H1 (cell line): ENCODE results near the gene PROSER1. TPM values are rescaled to one million over a fixed set of nuclear protein-coding genes. Genes with fewer than 3 reads are reported as not detected.

Source experiments
- CTCF ChIA-PET: fragments of 300-600 bp; sonication (Branson Sonifier 250); formaldehyde crosslinking; loops from one replicate; lab custom pipeline; 2021; ENCODE audit not compliant: partially characterized antibody; lab: Charles Lee
- POLR2A ChIA-PET: fragments of 300-600 bp; sonication (Branson Sonifier 250); formaldehyde crosslinking; loops from one replicate; lab custom pipeline; 2021; ENCODE audit warnings: inconsistent platforms; ENCODE audit not compliant: partially characterized antibody; lab: Charles Lee
- DNase-seq, 2 experiments: peaks; one replicate each; pipeline versions ENCODE4 v3.0.0 to v3.0.0-alpha.2; 2010 to 2022; ENCODE audit warnings: low spot score in 2 of 2, low read depth in 1 of 2, mixed read lengths in 1 of 2
- FAIRE-seq: peaks from 2 replicates; lab custom pipeline; 2011; peaks lifted over from hg19 to GRCh38; lab: Jason Lieb, UNC
- H2AFZ ChIP-seq: 2 replicates; pipeline ENCODE4 v1.8.1; 2012; ENCODE audit warnings: low read length, inconsistent platforms
- H2AK5ac ChIP-seq: 2 replicates; pipeline ENCODE4 v1.6.1; 2013; ENCODE audit warnings: low read depth, low read length
- H2BK120ac ChIP-seq: replicated peaks from 2 replicates; pipeline ENCODE3; 2013; ENCODE audit warnings: low read depth, low read length, inconsistent platforms
- H2BK12ac ChIP-seq: 2 replicates; pipeline ENCODE4 v1.6.1; 2013; ENCODE audit warnings: low read depth, low read length
- H2BK15ac ChIP-seq: 2 replicates; pipeline ENCODE4 v1.6.1; 2013; ENCODE audit warnings: low read length
- H2BK20ac ChIP-seq: 2 replicates; pipeline ENCODE4 v1.6.1; 2013; ENCODE audit warnings: low read length
- H2BK5ac ChIP-seq: 2 replicates; pipeline ENCODE4 v1.6.1; 2013; ENCODE audit warnings: low read depth, low read length
- H3K14ac ChIP-seq: 2 replicates; pipeline ENCODE4 v1.6.1; 2013; ENCODE audit warnings: inconsistent platforms; ENCODE audit not compliant: insufficient read length
- H3K18ac ChIP-seq: 2 replicates; pipeline ENCODE4 v1.6.1; 2013; ENCODE audit warnings: low read length; ENCODE audit errors: extremely low read depth
- H3K23ac ChIP-seq: 2 replicates; pipeline ENCODE4 v1.6.1; 2013; ENCODE audit warnings: inconsistent platforms; ENCODE audit not compliant: insufficient read length
- H3K23me2 ChIP-seq: 2 replicates; pipeline ENCODE4 v1.6.1; 2013; ENCODE audit warnings: low read depth, low read length
- H3K27ac ChIP-seq: 2 replicates; pipeline ENCODE4 v1.6.1; 2011; ENCODE audit warnings: low read depth, low read length, inconsistent platforms
- H3K27me3 ChIP-seq, 4 experiments: replicated peaks in 1 of 4; 1 replicate in 1 of 4; 2 replicates in 3 of 4; pipeline versions ENCODE4 v1.6.1 to v1.8.1; 2011 to 2013; ENCODE audit warnings: low read length in 3 of 4, mild to moderate bottlenecking in 3 of 4, inconsistent platforms in 2 of 4, mixed read lengths in 2 of 4, moderate library complexity in 1 of 4; ENCODE audit not compliant: control insufficient read depth in 3 of 4, insufficient read depth in 3 of 4; ENCODE audit errors: extremely low read depth in 1 of 4
- H3K36me3 ChIP-seq, 4 experiments: 2 replicates each; pipeline versions ENCODE4 v1.6.1 to v1.8.1; 2011 to 2013; ENCODE audit warnings: mild to moderate bottlenecking in 4 of 4, low read length in 3 of 4, moderate library complexity in 2 of 4, control low read depth in 1 of 4, inconsistent platforms in 1 of 4; ENCODE audit not compliant: insufficient read depth in 4 of 4, control insufficient read depth in 2 of 4
- H3K4ac ChIP-seq: replicated peaks from 2 replicates; pipeline ENCODE3; 2013; ENCODE audit warnings: low read length, low read depth, mixed read lengths, inconsistent platforms; ENCODE audit not compliant: insufficient read length
- H3K4me1 ChIP-seq, 4 experiments: replicated peaks in 1 of 4; 1 replicate in 1 of 4; 2 replicates in 3 of 4; pipeline versions ENCODE4 v1.6.1 to v1.8.1; 2011 to 2013; ENCODE audit warnings: low read length in 3 of 4, inconsistent platforms in 2 of 4, mixed read lengths in 1 of 4; ENCODE audit not compliant: insufficient read depth in 4 of 4, control insufficient read depth in 3 of 4
- H3K4me2 ChIP-seq, 2 experiments: 2 replicates each; pipeline versions ENCODE4 v1.6.1 to v1.8.1; 2011 to 2013; ENCODE audit warnings: low read depth in 2 of 2, low read length in 2 of 2, control low read depth in 1 of 2, inconsistent platforms in 1 of 2, mild to moderate bottlenecking in 1 of 2; ENCODE audit not compliant: insufficient read depth in 1 of 2
- H3K4me3 ChIP-seq, 4 experiments: fragments of 200-600, 300-600 bp in 1 of 4; sonication (generic), shearing (Covaris generic), sonication (Bioruptor Twin) in 1 of 4; 2 replicates each; pipeline versions ENCODE4 v1.5.1 to v1.8.1; 2011 to 2016; ENCODE audit warnings: low read length in 4 of 4, low read depth in 3 of 4, control low read depth in 2 of 4, inconsistent platforms in 2 of 4, mild to moderate bottlenecking in 2 of 4, mixed read lengths in 1 of 4, moderate library complexity in 1 of 4; ENCODE audit not compliant: insufficient read depth in 2 of 4; ENCODE audit errors: extremely low read depth in 1 of 4
- H3K56ac ChIP-seq: replicated peaks from 2 replicates; pipeline ENCODE3; 2013; ENCODE audit warnings: low read depth, mild to moderate bottlenecking, mixed read lengths, low read length, inconsistent platforms; ENCODE audit not compliant: insufficient read length
- H3K79me1 ChIP-seq: 2 replicates; pipeline ENCODE4 v1.6.1; 2013; ENCODE audit warnings: low read depth, low read length, control low read depth
- H3K79me2 ChIP-seq, 2 experiments: 2 replicates each; pipeline versions ENCODE4 v1.6.1 to v1.8.1; 2012 to 2013; ENCODE audit warnings: low read length in 2 of 2, mild to moderate bottlenecking in 2 of 2, inconsistent platforms in 1 of 2; ENCODE audit not compliant: insufficient read depth in 2 of 2, control insufficient read depth in 1 of 2
- H3K9ac ChIP-seq, 4 experiments: replicated peaks in 1 of 4; 1 replicate in 1 of 4; 2 replicates in 3 of 4; pipeline versions ENCODE4 v1.6.1 to v1.8.1; 2011 to 2013; ENCODE audit warnings: low read depth in 3 of 4, low read length in 3 of 4, control low read depth in 2 of 4, mild to moderate bottlenecking in 2 of 4, moderate library complexity in 2 of 4, inconsistent platforms in 1 of 4; ENCODE audit errors: extremely low read depth in 1 of 4
- H3K9me3 ChIP-seq, 2 experiments: 2 replicates each; pipeline versions ENCODE4 v1.6.1 to v1.8.1; 2012 to 2013; ENCODE audit warnings: mild to moderate bottlenecking in 2 of 2, moderate library complexity in 2 of 2, control low read depth in 1 of 2, inconsistent platforms in 1 of 2, low read depth in 1 of 2, low read length in 1 of 2, mixed read lengths in 1 of 2; ENCODE audit not compliant: insufficient read depth in 2 of 2
- H4K20me1 ChIP-seq, 2 experiments: replicated peaks in 1 of 2; 2 replicates each; pipeline versions ENCODE3 to v1.8.1; 2011 to 2013; ENCODE audit warnings: inconsistent platforms in 2 of 2, low read length in 2 of 2, mild to moderate bottlenecking in 1 of 2; ENCODE audit not compliant: insufficient read depth in 2 of 2, control insufficient read depth in 1 of 2
- H4K5ac ChIP-seq: 2 replicates; pipeline ENCODE4 v1.6.1; 2013; ENCODE audit warnings: low read length, low read depth, mixed read lengths, inconsistent platforms; ENCODE audit not compliant: insufficient read length
- H4K8ac ChIP-seq: 2 replicates; pipeline ENCODE4 v1.8.0; 2013; ENCODE audit warnings: mild to moderate bottlenecking, moderate library complexity, low read length, inconsistent platforms; ENCODE audit not compliant: insufficient read depth; ENCODE audit errors: extremely low read depth
- H4K91ac ChIP-seq: replicated peaks from 2 replicates; pipeline ENCODE3; 2013; ENCODE audit warnings: low read length, mixed read lengths, inconsistent platforms; ENCODE audit not compliant: insufficient read length
- CHD1 ChIP-seq: IDR thresholded peaks from 2 replicates; pipeline ENCODE4 v1.6.1; 2012; ENCODE audit warnings: low read depth, low read length, improper control_type of control experiment
- CTCF ChIP-seq, 3 experiments: IDR thresholded peaks; 1 replicate in 2 of 3; 2 replicates in 1 of 3; pipeline versions ENCODE4 v1.5.1 to v1.6.1; 2011; ENCODE audit warnings: low read length in 3 of 3, mild to moderate bottlenecking in 3 of 3, inconsistent platforms in 2 of 3, low read depth in 1 of 3, moderate library complexity in 1 of 3; ENCODE audit not compliant: insufficient read depth in 1 of 3; ENCODE audit errors: control extremely low read depth in 1 of 3
- EGR1 ChIP-seq: IDR thresholded peaks from 2 replicates; pipeline ENCODE4 v1.6.1; 2011; ENCODE audit warnings: low read depth, low read length, borderline replicate concordance
- RAD21 ChIP-seq, 2 experiments: IDR thresholded peaks in 1 of 2; conservative IDR thresholded peaks in 1 of 2; 2 replicates each; pipeline ENCODE4 v1.6.1; 2011; ENCODE audit warnings: low read depth in 2 of 2, low read length in 2 of 2, improper control_type of control experiment in 1 of 2, inconsistent platforms in 1 of 2, mild to moderate bottlenecking in 1 of 2, moderate library complexity in 1 of 2
- RFX5 ChIP-seq: IDR thresholded peaks from 2 replicates; pipeline ENCODE4 v1.6.1; 2011; ENCODE audit warnings: low read depth, low read length, improper control_type of control experiment, borderline replicate concordance
- SUZ12 ChIP-seq: fragments of 200-600 bp; sonication (generic); IDR thresholded peaks from 2 replicates; pipeline ENCODE4 v1.6.1; 2012; ENCODE audit warnings: mild to moderate bottlenecking, inconsistent platforms, low read length, moderate library complexity, mixed read lengths
- WGBS, 2 experiments: shearing (Covaris generic) in 1 of 2; methylation state at CpG; one replicate each; pipeline versions ENCODE4 v1.1.6 to v1.1.7; 2013 to 2015; ENCODE audit warnings: low lambda C conversion rate in 2 of 2, mixed read lengths in 2 of 2, inconsistent platforms in 1 of 2, low coverage in 1 of 2, missing lambda C conversion rate in 1 of 2; ENCODE audit not compliant: insufficient replicate concordance in 2 of 2, insufficient coverage in 1 of 2, insufficient read length in 1 of 2; ENCODE audit errors: extremely low coverage in 1 of 2, missing lambda C conversion rate in 1 of 2; 5-methylcytosine and 5-hydroxymethylcytosine counted together
- polyA plus RNA-seq, 7 experiments: library from polyadenylated mRNA; depleted of rRNA in 3 of 7; stranded (reverse) in 5 of 7; unstranded in 2 of 7; fragments of >200 nt in 5 of 7; fragments of 200-250 nt in 2 of 7; gene quantifications; 1 replicate in 5 of 7; 2 replicates in 1 of 7; 4 replicates in 1 of 7; pipeline versions ENCODE4 v1.2.1 to v1.2.3, GENCODE V29; 2011 to 2013; ENCODE audit warnings: missing spikeins in 2 of 7, mixed read lengths in 2 of 7
- total RNA-seq: library from RNA; stranded (reverse); fragmentation: NEBNext Ultra II Directional; extraction: Animal tissue kit (Norgen Biotek cat#: 25700); gene quantifications from 2 replicates; pipeline ENCODE4 v1.2.1, GENCODE V29; 2021

Gene PROSER1
- total and polyA plus RNA-seq, 2 of the 8 experiments (the other 6 are each of a cell fraction or from before 2014, with no cell fraction given), result 99.2 to 116 TPM

GRCh38 chr13:39047560-39047959 lies 9.7 kb upstream of the PROSER1 start:
- Histone ChIP-seq H4K5ac (no peak overlapping the region), H2BK20ac (no peak overlapping the region), H3K18ac (no peak overlapping the region), H4K8ac (no peak overlapping the region), H2BK5ac (no peak overlapping the region), H3K4me1 (peaks cover 0 to 6% (median 1%) of the 10 kb centered on the region in 4 experiments; a peak in 2 of 7 replicates), H3K23ac (no peak overlapping the region), H3K27ac (no peak overlapping the region), H3K4ac (no peak overlapping the region), H3K27me3 (no peaks in the 10 kb centered on the region), H3K79me2 (no peaks in the 10 kb centered on the region), H2BK12ac (no peak overlapping the region), H4K91ac (no peak overlapping the region), H2AK5ac (no peak overlapping the region), H3K23me2 (no peaks in the 10 kb centered on the region; the same call in 1 of the 2 replicates), H3K4me3 (no peak overlapping the region), H2AFZ (no peak overlapping the region), H3K56ac (no peak overlapping the region), H3K36me3 (no peaks in the 10 kb centered on the region; a peak in 1 of 8 replicates), H3K9me3 (no peaks in the 10 kb centered on the region), H3K14ac (no peak overlapping the region), H3K4me2 (peak overlapping the region in 1 of 2 experiments; percentile 34; a peak in 1 of 4 replicates), H2BK15ac (no peak overlapping the region), H3K79me1 (no peaks in the 10 kb centered on the region), H4K20me1 (no peaks in the 10 kb centered on the region), H2BK120ac (no peak overlapping the region), H3K9ac (no peak overlapping the region)
- DNase-seq, result peak; percentile 33 to 49
- FAIRE-seq, result peak; percentile 88
- WGBS, 2 experiments, result 21% methylated on average over 2 of the region's 2 CpGs; no CpG with 5 or more reads in 1 of the 2 experiments
- ChIA-PET POLR2A (interaction anchor here (1.7 to 3.5 kb wide), 3 partner anchors 10 to 15 kb away, joined by 4 to 23 read pairs (median 5); partner anchors contain the start of genes NHLRC3 and PROSER1), CTCF (interaction anchor here (0.6 to 2.1 kb wide), 14 partner anchors 9 to 617 kb away, joined by 3 to 9 read pairs (median 3); partner anchors contain the start of gene PROSER1)
- TF ChIP-seq SUZ12 (no peak), CTCF (IDR thresholded peaks at IDR 0.05; ENCODE audit: control extremely low read depth in 1 of 3, insufficient read depth in 1 of 3, low read depth in 1 of 3, low read length in 3 of 3) (peak; percentile 36 to 60 (median 50)), RAD21 (IDR thresholded peaks at IDR 0.05 in 1 of 2, conservative IDR thresholded peaks at IDR 0.05 in 1 of 2; ENCODE audit: low read depth in 2 of 2, low read length in 2 of 2) (peak; percentile 34 to 45), CHD1 (no peak), RFX5 (no peak), EGR1 (no peak)
